H9 (cell line): ENCODE measurements around the gene ACYP1. TPM values are rescaled to one million over a fixed set of nuclear protein-coding genes. Genes with fewer than 3 reads are reported as not detected.
A peak's percentile ranks its signal among the peaks of the same experiment; 100 is the strongest.

Experiments
- DNase-seq: peaks from one replicate; pipeline ENCODE4 v3.0.0-alpha.2; 2017
- H2AFZ ChIP-seq: one replicate; pipeline ENCODE4 v1.6.1; 2013; ENCODE audit warnings: mild to moderate bottlenecking, low read length, control low read depth, moderate library complexity
- H2AK5ac ChIP-seq: 2 replicates; pipeline ENCODE4 v1.6.1; 2013; ENCODE audit warnings: low read length, control low read depth, mixed read lengths; ENCODE audit not compliant: insufficient read length
- H2BK120ac ChIP-seq: one replicate; pipeline ENCODE4 v1.6.1; 2013; ENCODE audit warnings: low read depth, mild to moderate bottlenecking, low read length, control low read depth, inconsistent platforms; ENCODE audit not compliant: poor library complexity, severe bottlenecking
- H2BK12ac ChIP-seq: 2 replicates; pipeline ENCODE4 v1.6.1; 2013; ENCODE audit warnings: low read length, control low read depth, mixed read lengths, low read depth; ENCODE audit not compliant: insufficient read length
- H2BK15ac ChIP-seq: 2 replicates; pipeline ENCODE4 v1.6.1; 2013; ENCODE audit warnings: low read depth, low read length, control low read depth
- H2BK20ac ChIP-seq: one replicate; pipeline ENCODE4 v1.6.1; 2013; ENCODE audit warnings: low read depth, mild to moderate bottlenecking, low read length, control low read depth, inconsistent platforms; ENCODE audit not compliant: poor library complexity, severe bottlenecking
- H2BK5ac ChIP-seq: 2 replicates; pipeline ENCODE4 v1.6.1; 2013; ENCODE audit warnings: low read length, control low read depth, mixed read lengths; ENCODE audit not compliant: insufficient read length
- H3K14ac ChIP-seq: 2 replicates; pipeline ENCODE4 v1.6.1; 2013; ENCODE audit warnings: low read length, control low read depth; ENCODE audit not compliant: insufficient read depth
- H3K18ac ChIP-seq: 2 replicates; pipeline ENCODE4 v1.6.1; 2013; ENCODE audit warnings: low read depth, mild to moderate bottlenecking, mixed read lengths, low read length, control low read depth; ENCODE audit not compliant: insufficient read length
- H3K23ac ChIP-seq: 2 replicates; pipeline ENCODE4 v1.6.1; 2013; ENCODE audit warnings: low read length, control low read depth, mixed read lengths, low read depth; ENCODE audit not compliant: insufficient read length
- H3K23me2 ChIP-seq: 2 replicates; pipeline ENCODE4 v1.6.1; 2013; ENCODE audit warnings: low read depth, mild to moderate bottlenecking, mixed read lengths, low read length, control low read depth; ENCODE audit not compliant: insufficient read length, poor library complexity, severe bottlenecking
- H3K27ac ChIP-seq: 2 replicates; pipeline ENCODE4 v1.5.1; 2013; ENCODE audit warnings: low read length, control low read depth, mixed read lengths, low read depth; ENCODE audit not compliant: insufficient read length
- H3K27me3 ChIP-seq: 2 replicates; pipeline ENCODE4 v1.6.1; 2013; ENCODE audit warnings: low read length, control low read depth, inconsistent platforms; ENCODE audit not compliant: insufficient read depth
- H3K4ac ChIP-seq: 2 replicates; pipeline ENCODE4 v1.6.1; 2013; ENCODE audit warnings: low read depth, mild to moderate bottlenecking, control low read depth, inconsistent platforms, low read length, moderate library complexity
- H3K4me1 ChIP-seq: 2 replicates; pipeline ENCODE4 v1.6.1; 2013; ENCODE audit warnings: low read length, control low read depth, inconsistent platforms; ENCODE audit not compliant: insufficient read depth
- H3K4me2 ChIP-seq: 2 replicates; pipeline ENCODE4 v1.6.1; 2013; ENCODE audit warnings: low read length, control low read depth, mixed read lengths; ENCODE audit not compliant: insufficient read length, insufficient read depth
- H3K56ac ChIP-seq: 2 replicates; pipeline ENCODE4 v1.6.1; 2013; ENCODE audit warnings: low read depth, mild to moderate bottlenecking, mixed read lengths, low read length, control low read depth; ENCODE audit not compliant: insufficient read length
- H3K79me1 ChIP-seq: 2 replicates; pipeline ENCODE4 v1.6.1; 2013; ENCODE audit warnings: low read depth, mild to moderate bottlenecking, moderate library complexity, low read length, control low read depth, inconsistent platforms; ENCODE audit not compliant: insufficient read depth, poor library complexity, severe bottlenecking
- H3K79me2 ChIP-seq: 2 replicates; pipeline ENCODE4 v1.6.1; 2013; ENCODE audit warnings: low read length, control low read depth, inconsistent platforms; ENCODE audit not compliant: insufficient read depth
- H3K9ac ChIP-seq: 2 replicates; pipeline ENCODE4 v1.6.1; 2013; ENCODE audit warnings: low read length, control low read depth, mixed read lengths; ENCODE audit not compliant: insufficient read length; ENCODE audit errors: extremely low read depth
- H3K9me3 ChIP-seq: one replicate; pipeline ENCODE4 v1.6.1; 2013; ENCODE audit warnings: low read depth, low read length, inconsistent platforms; ENCODE audit not compliant: control insufficient read depth
- H3T11ph ChIP-seq: one replicate; pipeline ENCODE4 v1.6.1; 2013; ENCODE audit warnings: mild to moderate bottlenecking, low read length, control low read depth, inconsistent platforms
- H4K20me1 ChIP-seq: one replicate; pipeline ENCODE4 v1.6.1; 2013; ENCODE audit not compliant: control insufficient read depth, insufficient read length, insufficient read depth
- H4K5ac ChIP-seq: 2 replicates; pipeline ENCODE4 v1.6.1; 2013; ENCODE audit warnings: low read depth, mild to moderate bottlenecking, mixed read lengths, low read length, control low read depth; ENCODE audit not compliant: insufficient read length
- H4K8ac ChIP-seq: replicated peaks from 2 replicates; pipeline ENCODE4 v1.6.1; 2013; ENCODE audit warnings: low read length, control low read depth, mixed read lengths, low read depth; ENCODE audit not compliant: insufficient read length
- H4K91ac ChIP-seq: 2 replicates; pipeline ENCODE4 v1.6.1; 2013; ENCODE audit warnings: low read depth, mild to moderate bottlenecking, moderate library complexity, mixed read lengths, low read length, control low read depth; ENCODE audit not compliant: insufficient read length
- H3K27ac Mint-ChIP-seq, 3 experiments: 2 replicates in 2 of 3; 3 replicates in 1 of 3; pipeline ENCODE4 v1.8.0; 2020 to 2021; ENCODE audit warnings: mixed read lengths in 3 of 3, mild to moderate bottlenecking in 1 of 3, moderate library complexity in 1 of 3
- H3K27me3 Mint-ChIP-seq: 2 replicates; pipeline ENCODE4 v1.8.0; 2021; ENCODE audit warnings: low read depth, mild to moderate bottlenecking, moderate library complexity, mixed read lengths
- H3K36me3 Mint-ChIP-seq, 3 experiments: 2 replicates in 2 of 3; 3 replicates in 1 of 3; pipeline ENCODE4 v1.8.0; 2020 to 2021; ENCODE audit warnings: low read depth in 3 of 3, mixed read lengths in 3 of 3; ENCODE audit not compliant: insufficient read depth in 1 of 3
- H3K4me1 Mint-ChIP-seq, 2 experiments: 2 replicates each; pipeline ENCODE4 v1.8.0; 2020; ENCODE audit warnings: mixed read lengths in 2 of 2
- H3K4me3 Mint-ChIP-seq, 2 experiments: 2 replicates in 1 of 2; 3 replicates in 1 of 2; pipeline ENCODE4 v1.8.0; 2020 to 2021; ENCODE audit warnings: mild to moderate bottlenecking in 2 of 2, mixed read lengths in 2 of 2, moderate library complexity in 1 of 2
- H3K9me3 Mint-ChIP-seq, 2 experiments: 2 replicates in 1 of 2; 3 replicates in 1 of 2; pipeline ENCODE4 v1.8.0; 2020; ENCODE audit warnings: mild to moderate bottlenecking in 2 of 2, mixed read lengths in 2 of 2, moderate library complexity in 1 of 2
- CTCF ChIP-seq: fragments of 200-600 bp; sonication (generic); conservative IDR thresholded peaks from 3 replicates; pipeline ENCODE4 v1.8.0; 2021; ENCODE audit warnings: antibody characterized with exemption, mild to moderate bottlenecking
- WGBS: extraction: QIAGEN DNeasy Blood & Tissue Kit; methylation state at CpG from one replicate; pipeline ENCODE4 v1.1.7; 2013; ENCODE audit warnings: missing lambda C conversion rate, low lambda C conversion rate, mixed read lengths; ENCODE audit not compliant: insufficient read length; ENCODE audit errors: extremely low coverage; 5-methylcytosine and 5-hydroxymethylcytosine counted together
- total RNA-seq: library from RNA; stranded (reverse); gene quantifications from 2 replicates; pipeline ENCODE4 v1.2.1, GENCODE V29; 2021

The ACYP1 gene
- total RNA-seq, 1 experiment from 2014 or later, result 18.9 TPM

- Histone ChIP-seq H4K5ac (no peak within 1 kb of the TSS), H2BK20ac (no peak within 1 kb of the TSS), H3K4me1 (0 out of 2 replicates have a peak, but pooled peaks cover 2% of the 10 kb centered on the region), H3K23ac (no peak within 1 kb of the TSS), H2AFZ (no peak within 1 kb of the TSS), H3K14ac (peak within 1 kb of the TSS; percentile 90), H3K79me2 (no peaks in the 10 kb centered on the region), H4K20me1 (no peaks in the 10 kb centered on the region), H3K18ac (peak within 1 kb of the TSS; percentile 76), H3K79me1 (peaks cover 3% of the 10 kb centered on the region), H2BK15ac (no peak within 1 kb of the TSS; the same call in 1 of the 2 replicates), H3K4me2 (peak within 1 kb of the TSS; percentile 59), H3K27me3 (no peaks in the 10 kb centered on the region), H3K4ac (no peak within 1 kb of the TSS; the same call in 1 of the 2 replicates), H3T11ph (no peak within 1 kb of the TSS), H2BK12ac (no peak within 1 kb of the TSS), H3K23me2 (peaks cover 3% of the 10 kb centered on the region), H3K9me3 (no peaks in the 10 kb centered on the region), H3K9ac (peak within 1 kb of the TSS; percentile 69), H4K91ac (no peak within 1 kb of the TSS), H2BK5ac (no peak within 1 kb of the TSS), H2AK5ac (no peak within 1 kb of the TSS), H2BK120ac (peak within 1 kb of the TSS; percentile 0), H3K56ac (no peak within 1 kb of the TSS), H4K8ac (no peak within 1 kb of the TSS), H3K27ac (peak within 1 kb of the TSS; percentile 0)
- no peaks in the 10 kb centered on the region; a peak in 1 of 4 replicates for H3K4me1 Mint-ChIP-seq
- peak; percentile 90 for DNase-seq
- H3K27me3 Mint-ChIP-seq, result no peaks in the 10 kb centered on the region
- no CpG with 5 or more reads among the region's 59 CpGs for WGBS
- peaks cover 0 to 22% (median 4%) of the 10 kb centered on the region in 3 experiments; a peak in 4 of 7 replicates for H3K36me3 Mint-ChIP-seq
- peak within 1 kb of the TSS; percentile 69 to 92 (median 76); a peak in 4 of 7 replicates for H3K27ac Mint-ChIP-seq
- no peaks in the 10 kb centered on the region; a peak in 1 of 5 replicates for H3K9me3 Mint-ChIP-seq
- peak within 1 kb of the TSS; percentile 80 to 88 for H3K4me3 Mint-ChIP-seq
- TF ChIP-seq CTCF, result no peak
These were observed 12.8 kb downstream of the ACYP1 start, which contains the start of gene MLH3 for GRCh38 chr14:75050852-75051555. Gene MLH3 (minus strand): TSS chr14:75051467. CDS start chr14:75049655, 1,812 bp downstream.
